Uterus (tissue), 2 donors: ENCODE results near the gene AMY1A.
"Not testable (repeated sequence)": the region's sequence is repeated elsewhere in the genome, so short reads cannot be mapped to it uniquely, and the experiment has no call there.

ENCODE experiments used
- POLR2A ChIP-seq, 2 donors: fragments of 450-650 bp; IDR thresholded peaks; one replicate each; pipeline ENCODE4 v1.6.1; 2016; ENCODE audit warnings: antibody characterized with exemption in 2 of 2, mild to moderate bottlenecking in 1 of 2, moderate library complexity in 1 of 2
- TF ChIP-seq, protein P1 (sequence below), 4 experiments: fragments of 200-600 bp in 2 of 4; fragments of 450-650 bp in 2 of 4; sonication (generic) in 2 of 4; IDR thresholded peaks; one replicate each; pipeline ENCODE4 v1.5.1; 2016 to 2019; ENCODE audit warnings: antibody characterized with exemption in 4 of 4, mild to moderate bottlenecking in 2 of 4, moderate library complexity in 1 of 4

GRCh38 chr1:103707670-103708069 lies 52.1 kb downstream of the AMY1A start:
- TF ChIP-seq POLR2A (IDR thresholded peaks at IDR 0.05) = not testable (repeated sequence)
- TF ChIP-seq, protein P1, sequence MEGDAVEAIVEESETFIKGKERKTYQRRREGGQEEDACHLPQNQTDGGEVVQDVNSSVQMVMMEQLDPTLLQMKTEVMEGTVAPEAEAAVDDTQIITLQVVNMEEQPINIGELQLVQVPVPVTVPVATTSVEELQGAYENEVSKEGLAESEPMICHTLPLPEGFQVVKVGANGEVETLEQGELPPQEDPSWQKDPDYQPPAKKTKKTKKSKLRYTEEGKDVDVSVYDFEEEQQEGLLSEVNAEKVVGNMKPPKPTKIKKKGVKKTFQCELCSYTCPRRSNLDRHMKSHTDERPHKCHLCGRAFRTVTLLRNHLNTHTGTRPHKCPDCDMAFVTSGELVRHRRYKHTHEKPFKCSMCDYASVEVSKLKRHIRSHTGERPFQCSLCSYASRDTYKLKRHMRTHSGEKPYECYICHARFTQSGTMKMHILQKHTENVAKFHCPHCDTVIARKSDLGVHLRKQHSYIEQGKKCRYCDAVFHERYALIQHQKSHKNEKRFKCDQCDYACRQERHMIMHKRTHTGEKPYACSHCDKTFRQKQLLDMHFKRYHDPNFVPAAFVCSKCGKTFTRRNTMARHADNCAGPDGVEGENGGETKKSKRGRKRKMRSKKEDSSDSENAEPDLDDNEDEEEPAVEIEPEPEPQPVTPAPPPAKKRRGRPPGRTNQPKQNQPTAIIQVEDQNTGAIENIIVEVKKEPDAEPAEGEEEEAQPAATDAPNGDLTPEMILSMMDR (IDR thresholded peaks at IDR 0.05) = not testable (repeated sequence)
